Astrocyte of the cerebellum (primary cell): ENCODE results near the gene LSM10.

Experiments
- DNase-seq: peaks from one replicate; pipeline ENCODE4 v3.0.0-alpha.2; 2011; ENCODE audit warnings: low read depth
- H3K4me3 ChIP-seq: 2 replicates; pipeline ENCODE4 v1.5.1; 2011; ENCODE audit warnings: mild to moderate bottlenecking, low read depth, low read length, moderate library complexity
- in situ Hi-C: cut with HindIII; loops from 2 replicates; pipeline ENCODE4 v1.10.0; 2017; ENCODE audit warnings: low sequenced_read_pairs
- TF ChIP-seq, protein P1 (sequence below): IDR thresholded peaks from 2 replicates; pipeline ENCODE4 v1.5.1; 2012; ENCODE audit warnings: low read length, low read depth, moderate library complexity, mild to moderate bottlenecking; ENCODE audit errors: missing control alignments

LSM10 gene

DNA sequence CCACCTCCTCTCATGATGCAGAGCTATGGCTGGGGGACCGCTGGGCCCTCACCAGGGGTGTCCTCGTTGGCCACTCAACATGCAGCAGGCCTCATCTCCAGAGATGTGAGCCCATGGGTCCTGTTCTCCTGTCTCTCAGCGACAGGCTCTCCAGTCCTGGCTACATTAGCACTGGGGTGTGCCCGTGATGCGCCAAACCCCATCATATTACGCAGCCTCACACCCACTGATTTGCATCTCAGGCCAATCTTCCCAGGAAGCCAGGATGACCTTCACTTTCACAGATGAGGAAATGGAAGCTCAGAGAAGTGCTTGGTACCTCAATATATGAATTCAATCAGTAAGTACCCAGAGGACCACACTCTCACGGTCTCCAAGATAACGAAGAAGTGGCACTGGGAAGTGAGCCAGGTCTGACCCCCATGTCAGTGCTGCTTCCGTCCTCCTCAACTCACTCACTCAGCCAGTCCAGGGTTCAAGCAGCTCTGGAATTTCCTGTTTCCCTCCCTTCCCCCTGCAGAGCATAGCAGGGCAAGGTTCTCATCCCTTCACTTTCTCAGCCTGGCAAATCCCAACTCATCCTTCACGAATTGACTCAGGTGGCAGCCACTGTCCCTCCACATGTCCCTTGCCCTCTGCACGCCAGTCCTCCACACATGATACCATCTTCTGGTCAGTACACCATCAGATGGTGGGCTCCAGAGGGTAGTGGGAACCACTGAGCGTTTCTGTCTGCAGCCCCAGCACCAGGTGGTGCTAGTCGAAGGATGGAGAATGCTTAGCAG is 45.4 kb downstream of the LSM10 start:
- no peak for DNase-seq
- in situ Hi-C loops: no loop called here
- H3K4me3 ChIP-seq: no peak overlapping the region
- TF ChIP-seq, protein P1, sequence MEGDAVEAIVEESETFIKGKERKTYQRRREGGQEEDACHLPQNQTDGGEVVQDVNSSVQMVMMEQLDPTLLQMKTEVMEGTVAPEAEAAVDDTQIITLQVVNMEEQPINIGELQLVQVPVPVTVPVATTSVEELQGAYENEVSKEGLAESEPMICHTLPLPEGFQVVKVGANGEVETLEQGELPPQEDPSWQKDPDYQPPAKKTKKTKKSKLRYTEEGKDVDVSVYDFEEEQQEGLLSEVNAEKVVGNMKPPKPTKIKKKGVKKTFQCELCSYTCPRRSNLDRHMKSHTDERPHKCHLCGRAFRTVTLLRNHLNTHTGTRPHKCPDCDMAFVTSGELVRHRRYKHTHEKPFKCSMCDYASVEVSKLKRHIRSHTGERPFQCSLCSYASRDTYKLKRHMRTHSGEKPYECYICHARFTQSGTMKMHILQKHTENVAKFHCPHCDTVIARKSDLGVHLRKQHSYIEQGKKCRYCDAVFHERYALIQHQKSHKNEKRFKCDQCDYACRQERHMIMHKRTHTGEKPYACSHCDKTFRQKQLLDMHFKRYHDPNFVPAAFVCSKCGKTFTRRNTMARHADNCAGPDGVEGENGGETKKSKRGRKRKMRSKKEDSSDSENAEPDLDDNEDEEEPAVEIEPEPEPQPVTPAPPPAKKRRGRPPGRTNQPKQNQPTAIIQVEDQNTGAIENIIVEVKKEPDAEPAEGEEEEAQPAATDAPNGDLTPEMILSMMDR: peak; percentile 31

DNA sequence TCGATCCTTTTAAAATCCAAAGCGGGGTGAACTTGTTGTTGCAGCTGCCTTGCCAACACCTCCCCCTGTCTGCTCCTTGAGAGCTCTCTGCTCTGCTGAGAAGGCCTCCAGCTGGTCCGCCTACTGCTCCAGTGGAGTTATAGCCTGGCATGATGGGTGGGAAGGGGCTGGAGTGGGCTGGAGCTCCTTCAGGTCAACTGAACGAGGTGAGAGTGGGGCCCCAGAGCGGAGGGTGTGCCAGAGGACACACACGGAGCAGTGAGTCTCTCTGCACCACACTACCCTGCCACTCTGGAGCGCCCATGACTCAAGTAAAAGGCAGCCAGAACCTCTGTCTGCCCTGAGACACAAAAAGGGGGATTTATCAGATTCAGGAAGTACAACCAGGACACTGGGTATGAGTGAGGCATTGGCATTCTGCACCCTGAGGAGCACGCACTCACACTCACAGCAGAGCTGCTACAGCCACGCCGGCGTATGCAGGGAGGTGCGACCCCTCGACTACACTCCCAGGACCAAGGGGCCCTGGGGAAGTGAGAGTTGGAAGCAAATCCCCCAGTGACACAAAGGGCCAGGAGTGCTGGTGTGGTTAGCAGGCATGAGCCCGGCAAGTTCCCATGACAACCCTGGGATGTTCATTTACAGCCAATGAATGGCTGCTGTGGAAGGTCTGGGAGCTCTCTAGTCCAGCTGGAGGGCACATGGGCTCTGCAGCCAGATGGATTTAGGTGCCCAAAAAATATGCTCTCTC is 46.3 kb downstream of the LSM10 start:
- in situ Hi-C loops: no loop called here
- peak; percentile 57 for DNase-seq
- TF ChIP-seq, protein P1: peak; percentile 17
- H3K4me3 ChIP-seq: no peak overlapping the region

DNA sequence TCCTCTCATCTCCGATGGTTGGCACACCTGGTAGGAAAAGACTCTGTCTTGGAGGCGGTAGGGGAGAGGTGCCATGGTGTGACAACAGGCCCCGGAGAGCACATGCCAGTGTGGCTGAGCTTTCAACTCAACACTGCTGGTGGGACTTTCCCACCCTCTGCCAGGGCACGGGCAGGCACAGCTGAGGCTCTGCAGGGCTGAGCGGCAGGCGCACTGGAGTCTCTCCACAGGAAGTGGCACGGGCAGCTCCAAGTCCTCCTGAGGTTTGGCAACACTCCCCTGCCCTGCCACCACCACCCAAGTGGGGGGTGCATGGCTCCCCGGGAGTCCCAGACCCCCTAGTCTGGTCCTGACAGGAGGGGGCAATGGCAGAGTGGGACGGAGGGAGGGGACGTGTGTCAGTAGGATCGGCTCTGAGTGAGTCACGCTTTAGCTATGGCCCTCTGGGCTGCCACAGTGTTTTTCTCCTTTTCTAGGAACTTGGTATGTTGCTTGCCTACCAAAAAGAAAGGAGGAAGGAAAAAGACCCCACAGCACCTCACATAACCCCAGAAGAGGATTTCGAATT is 47.0 kb downstream of the LSM10 start:
- TF ChIP-seq, protein P1: no peak
- DNase-seq: peak; percentile 45
- in situ Hi-C loops: no loop called here
- H3K4me3 ChIP-seq: no peak overlapping the region

DNA sequence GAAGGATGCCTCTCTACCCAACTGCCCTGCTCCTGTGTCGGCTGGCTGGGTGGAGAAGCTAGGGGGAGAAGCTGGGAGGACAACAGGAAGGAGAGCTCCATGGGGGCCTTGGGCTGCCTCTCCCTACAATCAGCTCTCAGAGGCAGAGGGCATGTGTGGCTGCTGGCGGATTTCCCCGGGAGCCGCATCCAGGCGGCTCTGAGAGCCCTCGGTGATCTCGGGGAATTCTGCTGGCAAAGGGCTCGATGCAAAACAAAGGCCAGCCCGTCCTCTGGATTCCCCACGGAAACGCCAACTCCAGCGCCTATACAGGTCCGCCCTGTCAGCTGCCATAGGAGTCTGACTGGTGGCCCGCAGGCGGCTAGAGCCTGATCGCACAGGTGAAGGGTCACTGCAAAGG is 47.9 kb downstream of the LSM10 start:
- peak; percentile 22 for DNase-seq
- in situ Hi-C loops: no loop called here
- H3K4me3 ChIP-seq: no peak overlapping the region
- TF ChIP-seq, protein P1: no peak

DNA sequence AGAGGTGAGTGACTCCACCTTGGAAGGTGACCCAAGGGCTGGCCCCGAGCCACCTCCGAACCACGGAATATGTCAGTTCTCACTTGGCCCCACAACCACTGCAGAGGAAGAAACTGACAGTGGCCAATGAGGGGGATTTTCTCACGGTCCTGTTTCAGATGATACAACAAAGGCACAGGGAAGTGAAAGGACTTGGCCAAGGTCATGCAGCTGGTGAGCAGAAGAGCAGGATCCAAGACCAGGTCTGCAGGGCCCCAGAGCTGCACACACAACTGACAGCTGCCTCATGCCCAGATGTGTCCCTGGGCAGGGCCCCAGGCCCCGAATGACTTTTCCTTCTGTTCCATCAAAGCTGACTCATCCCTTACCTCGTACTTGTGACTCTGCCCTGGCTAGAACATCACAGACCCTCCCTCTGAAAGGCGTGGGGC is 48.5 kb downstream of the LSM10 start:
- no peak for DNase-seq
- in situ Hi-C loops: no loop called here
- TF ChIP-seq, protein P1: no peak
- no peak overlapping the region for H3K4me3 ChIP-seq

DNA sequence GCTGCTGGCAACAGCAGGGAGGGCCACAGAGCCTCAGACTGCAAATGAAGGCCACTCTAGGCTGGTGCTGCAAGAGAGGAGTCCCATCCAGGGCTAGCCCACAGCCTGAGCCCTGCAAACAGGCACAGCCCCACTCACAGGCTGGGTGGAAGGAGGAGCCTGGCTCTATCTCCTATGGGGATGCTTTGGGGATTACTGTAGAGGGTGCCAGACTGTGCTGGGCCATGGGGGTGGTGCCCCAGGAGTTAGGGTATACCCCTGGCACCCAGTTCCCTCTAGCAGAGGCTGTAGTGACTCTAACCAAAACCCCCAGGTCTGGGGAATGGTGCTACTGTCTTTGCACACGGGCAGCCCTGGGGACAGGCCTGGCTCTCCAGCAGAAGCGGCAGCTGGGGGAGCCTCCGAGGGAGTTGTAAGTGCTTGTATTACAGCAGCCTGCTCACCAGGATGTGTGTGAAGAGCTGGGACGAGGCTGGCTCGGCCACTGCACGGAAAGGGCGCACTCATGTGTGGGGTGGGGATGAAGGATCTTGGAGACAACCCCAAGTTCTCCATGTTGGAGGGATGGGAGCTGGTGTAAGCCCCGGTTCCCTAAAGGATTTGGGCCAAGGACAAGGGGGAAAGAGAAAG is 50.9 kb downstream of the LSM10 start:
- DNase-seq: no peak
- in situ Hi-C loops: no loop called here
- TF ChIP-seq, protein P1: no peak
- H3K4me3 ChIP-seq: no peak overlapping the region
